Activated CD4-positive, alpha-beta T cell treated with anti-CD3 and anti-CD28 coated beads, Interleukin-2, amount 10 ng/mL, durations not matched to agents 24 days and 14 days (primary cell): ENCODE measurements around the gene CHCHD2. TPM values are rescaled to one million over a fixed set of nuclear protein-coding genes. Genes with fewer than 3 reads are reported as not detected.
"Not testable (repeated sequence)": the region's sequence is repeated elsewhere in the genome, so short reads cannot be mapped to it uniquely, and the experiment has no call there.

Source experiments
- DNase-seq: peaks from one replicate; pipeline ENCODE4 v3.0.0; 2022
- H3K27ac Mint-ChIP-seq: one replicate; pipeline ENCODE4 v1.8.0; 2022; ENCODE audit warnings: mild to moderate bottlenecking, mixed read lengths
- H3K27me3 Mint-ChIP-seq: one replicate; pipeline ENCODE4 v1.8.0; 2022; ENCODE audit warnings: mixed read lengths
- H3K36me3 Mint-ChIP-seq: one replicate; pipeline ENCODE4 v1.8.0; 2022; ENCODE audit warnings: low read depth, mild to moderate bottlenecking, mixed read lengths
- H3K4me1 Mint-ChIP-seq: one replicate; pipeline ENCODE4 v1.8.0; 2021; ENCODE audit warnings: mixed read lengths
- H3K4me3 Mint-ChIP-seq: one replicate; pipeline ENCODE4 v1.8.0; 2022; ENCODE audit warnings: mild to moderate bottlenecking, moderate library complexity, mixed read lengths
- H3K9me3 Mint-ChIP-seq: one replicate; pipeline ENCODE4 v1.8.0; 2021; ENCODE audit warnings: mixed read lengths
- intact Hi-C: fragments of 100-400 bp; cut with micrococcal nuclease; formaldehyde crosslinking; loops from one replicate; pipeline ENCODE4 v1.15.1; 2023
- total RNA-seq: library from RNA; stranded (reverse); gene quantifications from 2 replicates; pipeline ENCODE4 v1.2.3, GENCODE V29; 2022

The CHCHD2 gene
- total RNA-seq, 1 donor from 2014 or later = 634 TPM

DNA sequence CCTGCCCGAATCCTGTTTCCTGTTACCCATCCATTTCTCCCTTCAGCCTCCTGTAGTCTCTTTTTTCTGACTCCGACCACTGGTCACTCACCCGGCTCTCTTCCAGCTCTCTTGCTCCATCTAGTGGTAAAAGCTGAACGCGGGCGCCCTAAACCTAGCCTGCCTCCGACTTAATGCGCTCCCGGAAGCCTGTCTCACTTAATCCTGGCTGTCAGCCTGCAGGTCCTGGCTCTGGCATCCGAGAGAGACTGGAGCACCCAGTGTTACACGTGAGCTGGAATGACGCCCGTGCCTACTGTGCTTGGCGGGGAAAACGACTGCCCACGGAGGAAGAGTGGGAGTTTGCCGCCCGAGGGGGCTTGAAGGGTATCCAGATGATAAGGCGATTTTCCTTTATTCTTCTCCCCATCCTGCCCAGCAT is 31.9 kb downstream of the CHCHD2 start:
- Mint-ChIP-seq H3K4me1 (peaks cover 5% of the 10 kb centered on the region), H3K36me3 (peaks cover 32% of the 10 kb centered on the region), H3K9me3 (no peaks in the 10 kb centered on the region), H3K4me3 (no peak overlapping the region), H3K27me3 (no peaks in the 10 kb centered on the region), H3K27ac (no peak overlapping the region)
- intact Hi-C loops = loop anchor here (1.0 kb wide), 2 partner anchors 69 to 433 kb away; no protein-coding TSS in a partner anchor
- peak; percentile 92 for DNase-seq

DNA sequence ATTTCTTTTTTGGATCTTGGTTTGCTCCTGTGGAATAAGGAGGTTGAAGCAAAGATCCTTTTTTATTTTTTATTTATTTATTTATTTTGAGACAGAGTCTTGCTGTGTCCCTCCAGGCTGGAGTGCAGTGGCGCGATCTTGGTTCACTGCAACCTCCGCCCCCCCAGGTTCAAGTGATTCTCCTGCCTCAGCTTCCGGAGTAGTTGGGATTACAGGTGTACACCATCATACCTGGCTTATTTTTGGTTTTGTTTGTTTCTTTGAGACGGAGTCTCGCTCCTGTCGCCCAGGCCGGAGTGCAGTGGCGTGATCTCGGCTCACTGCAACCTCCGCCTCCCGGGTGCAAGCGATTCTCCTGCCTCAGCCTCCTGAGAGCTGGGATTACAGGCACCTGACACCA is 39.9 kb downstream of the CHCHD2 start:
- H3K27me3 Mint-ChIP-seq, H3K27ac Mint-ChIP-seq, intact Hi-C loops, H3K9me3 Mint-ChIP-seq, DNase-seq, H3K4me3 Mint-ChIP-seq: not testable (repeated sequence)
- Mint-ChIP-seq H3K36me3 (peaks cover 42% of the 10 kb centered on the region), H3K4me1 (peaks cover 25% of the 10 kb centered on the region)

DNA sequence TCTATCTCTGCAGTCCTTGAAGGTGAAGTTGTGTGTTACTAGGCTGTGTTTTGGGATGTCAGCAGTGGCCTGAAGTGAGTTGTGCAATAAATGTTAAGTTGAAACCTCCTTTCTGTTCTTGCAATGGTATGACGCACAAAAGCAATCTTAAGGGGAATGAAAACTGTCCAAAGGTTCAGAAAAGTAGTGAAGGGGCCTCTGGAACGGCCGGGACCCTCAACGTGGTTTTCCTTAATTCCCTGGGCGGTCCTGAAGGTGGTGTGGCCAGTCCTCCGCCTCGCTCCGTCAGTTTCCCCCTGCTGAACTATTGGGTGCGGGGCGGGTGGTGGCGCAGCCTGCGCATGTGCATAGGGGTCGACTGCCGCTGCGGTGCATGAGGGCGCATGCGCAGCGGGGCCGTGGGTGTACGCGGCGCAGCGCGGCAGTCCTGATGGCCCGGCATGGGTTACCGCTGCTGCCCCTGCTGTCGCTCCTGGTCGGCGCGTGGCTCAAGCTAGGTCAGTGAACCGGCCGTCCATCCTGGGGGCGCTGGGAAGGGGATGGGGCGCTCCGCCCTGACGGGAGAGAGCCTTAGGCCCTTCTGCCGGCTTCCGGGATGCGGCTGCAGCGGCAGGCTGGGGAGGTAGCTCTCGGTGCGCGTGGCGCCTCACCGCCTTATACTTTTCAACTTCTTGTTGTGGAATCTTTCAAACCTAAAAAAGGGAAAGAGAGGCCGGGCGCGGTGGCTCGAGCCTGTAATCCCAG is 42.2 kb downstream of the CHCHD2 start, which contains the start of gene SUMF2:
Gene SUMF2 (plus strand): TSS at position 405 of the 744 bp plus-strand sequence. CDS start 26 bp downstream, at position 431.
- no peaks in the 10 kb centered on the region for H3K9me3 Mint-ChIP-seq
- H3K36me3 Mint-ChIP-seq = peaks cover 50% of the 10 kb centered on the region
- H3K27ac Mint-ChIP-seq = peak within 1 kb of the TSS; percentile 96
- intact Hi-C loops = loop anchor here (1.0 to 2.0 kb wide), 4 partner anchors 13 to 99 kb away; partner anchors contain the start of genes CCT6A, CHCHD2, NIPSNAP2 and PSPH
- peak within 1 kb of the TSS; percentile 94 for H3K4me3 Mint-ChIP-seq
- DNase-seq = peak; percentile 97
- peaks cover 34% of the 10 kb centered on the region for H3K4me1 Mint-ChIP-seq
- H3K27me3 Mint-ChIP-seq = peaks cover 2% of the 10 kb centered on the region

DNA sequence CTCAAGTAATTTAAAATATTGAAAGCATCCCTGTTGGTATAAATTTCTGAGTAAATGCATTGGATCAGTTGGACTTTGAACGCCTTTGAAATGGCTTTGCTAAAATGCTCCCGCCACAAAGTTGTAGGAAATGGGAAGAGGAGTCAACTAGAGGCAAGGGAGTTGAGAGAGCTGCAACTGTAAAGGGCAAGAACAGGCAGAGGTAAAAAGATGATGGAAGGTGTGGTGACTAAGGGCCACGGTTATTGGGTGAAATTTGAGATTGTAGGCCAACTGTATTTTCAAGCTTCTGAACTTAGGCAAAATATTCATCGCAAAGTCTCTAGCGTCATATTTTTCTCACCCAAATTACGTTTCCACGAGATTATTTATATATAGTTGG is 42.8 kb downstream of the CHCHD2 start:
- DNase-seq = no peak
- Mint-ChIP-seq H3K4me1 (peaks cover 34% of the 10 kb centered on the region), H3K4me3 (peak overlapping the region; percentile 94), H3K36me3 (peaks cover 49% of the 10 kb centered on the region), H3K27ac (peak overlapping the region; percentile 96), H3K27me3 (peaks cover 2% of the 10 kb centered on the region), H3K9me3 (no peaks in the 10 kb centered on the region)
- intact Hi-C loops = loop anchor here (2.0 kb wide), 1 partner anchor 99 kb away; the partner anchor contains the start of gene NIPSNAP2

DNA sequence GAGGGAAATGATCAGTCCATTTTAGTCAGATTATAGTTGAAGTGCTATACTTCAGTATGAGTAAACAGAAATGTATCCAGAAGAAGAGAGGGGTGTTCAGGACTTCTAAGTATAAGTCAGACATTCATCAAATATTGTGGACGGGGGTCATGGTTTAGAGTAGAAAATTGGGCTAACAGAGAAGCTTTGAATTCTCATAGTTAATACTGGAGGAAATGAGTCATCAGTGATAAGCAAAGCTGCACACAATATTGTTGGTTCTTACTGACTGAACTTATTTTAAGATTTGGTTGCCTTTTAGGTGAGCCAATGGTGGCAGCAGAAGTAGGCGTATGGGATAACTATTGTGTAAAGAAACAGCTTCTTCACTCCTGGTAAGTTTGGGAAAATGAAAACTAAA is 43.9 kb downstream of the CHCHD2 start:
- Mint-ChIP-seq H3K4me1 (peaks cover 38% of the 10 kb centered on the region), H3K4me3 (peak overlapping the region; percentile 52), H3K27ac (peak overlapping the region; percentile 85), H3K36me3 (peaks cover 60% of the 10 kb centered on the region), H3K9me3 (no peaks in the 10 kb centered on the region), H3K27me3 (peaks cover 2% of the 10 kb centered on the region)
- intact Hi-C loops = loop anchor here (2.0 kb wide), 1 partner anchor 98 kb away; the partner anchor contains the start of gene NIPSNAP2
- DNase-seq = no peak

DNA sequence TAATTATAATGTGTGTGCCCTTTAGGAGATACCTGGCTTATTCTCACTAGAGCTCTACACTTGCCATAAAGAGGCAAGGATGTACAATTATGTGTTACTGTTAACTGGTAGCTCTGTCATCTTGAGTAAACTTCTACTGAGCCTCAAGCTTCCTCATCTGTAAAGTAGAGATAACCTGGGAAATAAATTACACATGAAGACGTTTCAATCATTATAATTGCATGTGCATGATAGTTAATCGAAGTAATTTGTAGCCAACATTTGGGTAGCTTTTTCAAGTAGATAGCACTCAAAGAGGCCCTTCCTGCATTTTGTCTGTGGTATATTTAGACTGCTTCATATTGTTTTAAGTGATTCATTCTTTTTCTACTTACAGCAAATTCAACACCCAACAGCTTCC is 52.3 kb downstream of the CHCHD2 start:
- Mint-ChIP-seq H3K4me1 (peaks cover 30% of the 10 kb centered on the region), H3K9me3 (no peaks in the 10 kb centered on the region), H3K27ac (no peak overlapping the region), H3K4me3 (peak overlapping the region; percentile 33), H3K36me3 (peaks cover 61% of the 10 kb centered on the region), H3K27me3 (no peaks in the 10 kb centered on the region)
- intact Hi-C loops = loop anchor here (5.0 kb wide), 3 partner anchors 102 to 482 kb away; partner anchors contain the start of genes MRPS17, VOPP1 and ZNF713
- no peak for DNase-seq

DNA sequence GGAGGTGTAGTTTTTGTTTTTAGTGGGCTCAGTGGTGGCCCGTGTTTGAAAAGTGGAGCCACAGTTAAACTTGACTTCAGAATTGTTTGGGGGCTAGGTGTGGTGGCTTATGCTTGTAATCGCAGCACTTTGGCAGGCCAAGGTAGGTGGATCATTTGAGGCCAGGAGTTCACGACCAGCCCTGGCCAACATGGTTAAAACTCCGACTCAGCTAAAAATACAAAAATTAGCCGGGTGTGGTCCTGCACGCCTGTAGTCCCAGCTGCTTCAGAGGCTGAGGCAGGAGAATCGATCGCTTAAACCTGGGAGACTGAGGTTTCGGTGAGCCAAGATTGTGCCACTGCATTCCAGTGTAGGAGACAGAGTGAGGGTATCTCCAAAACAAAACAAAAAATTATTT is 52.9 kb downstream of the CHCHD2 start:
- DNase-seq = no peak
- Mint-ChIP-seq H3K27me3 (no peaks in the 10 kb centered on the region), H3K27ac (no peak overlapping the region), H3K36me3 (peaks cover 55% of the 10 kb centered on the region), H3K4me1 (peaks cover 31% of the 10 kb centered on the region), H3K9me3 (no peaks in the 10 kb centered on the region), H3K4me3 (peak overlapping the region; percentile 100)
- intact Hi-C loops = loop anchor here (5.0 kb wide), 3 partner anchors 101 to 481 kb away; partner anchors contain the start of genes MRPS17, VOPP1 and ZNF713

Other genes starting within 250 kb of the CHCHD2 start
- not detected in 2 replicates for gene SEPTIN14, start 243.7 kb downstream of the CHCHD2 start, total RNA-seq
- gene ZNF713, start 219.0 kb downstream of the CHCHD2 start, total RNA-seq = 0.85 and 1.5 TPM in 2 replicates
- 36.4 and 37.6 TPM in 2 replicates for gene MRPS17, start 154.6 kb downstream of the CHCHD2 start, total RNA-seq
- gene NIPSNAP2, start 141.9 kb downstream of the CHCHD2 start, total RNA-seq = 52.0 and 53.1 TPM in 2 replicates
- gene PSPH, start 55.0 kb downstream of the CHCHD2 start, total RNA-seq = 23.8 and 25.8 TPM in 2 replicates
- gene CCT6A, start 54.7 kb downstream of the CHCHD2 start, total RNA-seq = 339 and 342 TPM in 2 replicates
- gene SUMF2, start 42.2 kb downstream of the CHCHD2 start, total RNA-seq = 154 and 161 TPM in 2 replicates
- gene PHKG1, start 13.5 kb downstream of the CHCHD2 start, total RNA-seq = 2.8 and 5.0 TPM in 2 replicates
- not detected in 2 replicates for gene NUPR2, start 9.9 kb upstream of the CHCHD2 start, total RNA-seq